Stimulated activated CD4-positive, alpha-beta T cell treated with anti-CD3 and anti-CD28 coated beads, TNF-alpha, amount 100 ng/mL, for 4 hours (primary cell): ENCODE measurements around the gene PCK1.
"Not testable (repeated sequence)": the region's sequence is repeated elsewhere in the genome, so short reads cannot be mapped to it uniquely, and the experiment has no call there.

Experiments used
- DNase-seq, 3 experiments: peaks; one replicate each; pipeline ENCODE4 v3.0.0-alpha.2; 2020; ENCODE audit warnings: low read depth in 3 of 3

PCK1 gene

GRCh38 chr20:57560554-57561355, at the start of gene PCK1:
TSS of gene PCK1 (plus strand) at chr20:57561110. CDS start at chr20:57561412, 302 bp downstream.
- DNase-seq: no peak

DNA sequence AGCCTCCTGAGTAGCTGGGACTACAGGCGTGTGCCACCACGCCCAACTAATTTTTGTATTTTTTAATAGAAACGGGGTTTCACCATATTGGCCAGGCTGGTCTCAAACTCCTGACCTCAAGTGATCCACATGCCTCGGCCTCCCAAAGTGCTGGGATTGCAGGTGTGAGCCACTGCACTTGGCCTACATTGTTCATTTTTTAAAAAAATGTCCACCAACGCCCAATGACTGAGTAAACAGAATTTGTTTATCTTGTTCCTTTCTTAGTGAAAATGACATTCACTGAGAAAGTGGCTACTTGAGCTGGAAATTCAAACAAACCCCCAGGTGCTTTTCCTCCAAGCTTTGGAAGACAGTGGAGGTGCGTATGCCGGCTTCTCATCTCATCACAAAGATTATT, 49.2 kb upstream of the PCK1 start:
- not testable (repeated sequence) for DNase-seq

DNA sequence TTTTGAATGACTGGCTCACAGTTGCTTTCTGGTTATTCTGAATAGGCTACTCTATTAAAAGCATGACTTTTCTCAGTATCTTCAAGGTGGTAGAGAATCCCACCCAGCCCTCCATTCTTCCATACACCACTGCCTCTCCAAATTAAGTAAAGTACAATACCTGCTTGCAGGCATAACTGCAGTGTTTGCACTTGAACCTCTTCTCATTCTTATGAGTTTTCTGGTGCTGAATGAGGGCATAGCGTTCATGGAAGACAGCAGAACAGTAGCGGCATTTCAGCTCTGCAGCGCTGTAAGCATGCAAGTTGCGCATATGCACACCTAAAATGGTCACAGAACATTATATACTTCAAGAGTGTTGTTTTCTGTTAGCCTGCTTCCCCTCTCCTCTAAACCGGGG, 48.5 kb upstream of the PCK1 start:
- DNase-seq: no peak

GRCh38 chr20:57513199-57513598, 47.7 kb upstream of the PCK1 start:
- DNase-seq: no peak

DNA sequence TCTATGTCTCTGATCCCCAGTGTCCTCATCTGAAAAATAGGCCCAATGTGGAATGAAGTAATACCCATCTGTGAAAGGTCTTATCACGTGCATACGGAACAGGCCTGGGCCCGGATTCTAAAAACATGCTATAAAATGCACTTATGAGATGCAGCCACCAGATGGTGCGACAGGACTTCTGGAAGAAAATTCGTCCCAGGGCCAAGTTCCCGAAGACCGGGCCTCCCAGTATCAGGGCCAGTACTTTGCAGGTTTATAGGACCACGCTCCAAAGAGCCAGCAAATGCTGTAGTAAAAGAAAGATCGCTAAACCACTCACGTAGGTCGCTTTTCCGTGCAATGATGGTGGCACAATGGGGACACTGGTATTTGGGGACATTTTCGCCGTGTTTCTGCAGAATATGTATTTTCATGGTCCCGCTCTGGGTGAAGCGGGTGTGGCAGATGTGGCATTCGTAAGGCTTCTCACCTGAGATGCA, 46.6 kb upstream of the PCK1 start:
- no peak for DNase-seq

GRCh38 chr20:57517904-57518303, 43.0 kb upstream of the PCK1 start:
- DNase-seq: no peak

- DNase-seq: no peak
These were observed 38.4 kb upstream of the PCK1 start for GRCh38 chr20:57522380-57523140.

- no peak for DNase-seq
These were observed 37.1 kb upstream of the PCK1 start for GRCh38 chr20:57523782-57524181.

GRCh38 chr20:57524511-57525176, 36.3 kb upstream of the PCK1 start, which contains the start of gene CTCFL:
TSS of gene CTCFL (minus strand) at chr20:57525140. CDS start at chr20:57524205, 935 bp downstream.
- no peak for DNase-seq

- DNase-seq: no peak
These were observed 35.4 kb upstream of the PCK1 start for GRCh38 chr20:57525328-57526086.

GRCh38 chr20:57526087-57526884, 34.6 kb upstream of the PCK1 start:
- no peak for DNase-seq

DNA sequence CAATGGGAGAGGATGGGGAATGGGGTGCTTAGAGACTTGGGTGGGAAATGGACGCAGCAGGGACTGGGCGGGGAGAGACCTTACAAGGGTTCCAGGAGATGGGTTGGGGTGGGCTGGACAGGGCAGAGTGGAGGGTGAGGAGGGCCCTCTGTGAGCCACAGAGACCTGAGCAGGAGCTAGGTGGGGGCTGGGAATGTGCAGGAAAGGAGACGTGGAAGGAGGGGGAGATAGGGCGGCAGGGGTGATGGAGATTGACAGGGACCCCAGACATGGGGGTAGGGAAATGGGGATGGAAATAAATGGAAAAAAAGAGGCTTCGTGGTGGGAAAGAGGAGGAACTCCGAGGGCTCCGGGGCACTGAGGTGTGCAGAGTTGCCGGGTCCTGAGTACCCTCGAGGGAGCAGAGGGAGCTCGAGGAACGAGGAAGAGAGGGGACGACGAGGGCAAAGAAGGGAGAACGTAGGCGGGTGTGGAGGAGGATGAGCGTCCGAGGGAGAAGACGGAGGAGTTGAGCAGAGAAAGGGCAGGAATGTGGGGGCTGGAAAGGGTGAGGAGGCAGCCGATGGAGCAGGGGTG, 33.9 kb upstream of the PCK1 start:
- no peak for DNase-seq

- DNase-seq: no peak
These were observed 33.2 kb upstream of the PCK1 start for GRCh38 chr20:57527728-57528127.

DNA sequence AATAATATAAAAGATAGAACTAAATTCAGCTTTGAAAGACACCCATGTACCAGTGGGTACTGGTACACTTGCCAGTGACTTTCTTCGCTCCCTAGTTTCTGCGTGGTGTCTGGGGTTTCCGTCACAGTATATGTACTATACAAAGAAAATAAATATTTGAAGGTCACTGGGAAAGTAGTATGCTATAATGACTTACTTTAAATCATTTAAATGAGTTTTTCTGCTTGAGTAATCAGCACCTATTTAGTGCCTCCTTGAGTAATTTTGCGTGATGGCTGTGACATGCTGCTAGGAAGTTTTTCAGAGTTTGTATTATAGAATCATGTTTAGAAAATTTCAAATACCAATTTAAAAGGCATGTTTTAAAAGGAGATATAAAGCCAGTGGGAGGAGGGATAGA, 32.8 kb upstream of the PCK1 start:
- no peak for DNase-seq

- no peak for DNase-seq
These were observed 31.7 kb upstream of the PCK1 start for GRCh38 chr20:57529160-57529585.

- DNase-seq: no peak
These were observed 31.1 kb upstream of the PCK1 start for GRCh38 chr20:57529810-57530209.

DNA sequence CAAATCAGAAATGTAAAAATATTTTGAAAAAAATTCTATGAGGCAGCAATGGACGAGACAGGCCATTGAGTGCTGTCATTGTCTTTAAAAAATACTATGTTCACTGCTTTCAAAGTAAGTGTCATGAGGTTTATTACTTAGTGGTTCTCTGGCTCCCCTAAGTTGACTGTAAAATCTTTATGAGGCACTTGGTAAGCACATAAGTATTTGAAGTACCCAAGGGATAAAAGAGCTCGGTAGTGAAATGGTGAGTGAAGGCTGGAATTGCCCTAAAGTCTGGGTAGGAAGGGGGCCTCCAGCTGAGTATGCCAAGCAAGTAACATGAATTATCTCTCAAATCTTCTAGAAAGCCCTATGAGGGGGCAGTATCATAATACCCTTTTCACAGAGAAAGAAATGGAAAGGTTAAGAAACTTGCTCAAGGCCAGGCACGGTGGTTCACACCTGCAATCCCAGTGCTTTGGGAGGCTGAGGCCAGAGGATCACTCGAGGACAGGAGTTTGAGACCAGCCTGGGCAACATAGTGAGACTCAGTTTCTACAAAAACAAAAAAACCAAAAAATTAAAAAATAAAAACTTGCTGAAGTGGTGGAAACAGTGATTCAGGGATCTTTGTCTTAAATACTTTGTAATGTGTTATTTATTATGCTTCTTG, 30.5 kb upstream of the PCK1 start:
- DNase-seq: no peak

- DNase-seq: no peak
These were observed 28.8 kb upstream of the PCK1 start for GRCh38 chr20:57532104-57532503.

- DNase-seq: no peak
These were observed 25.6 kb upstream of the PCK1 start for GRCh38 chr20:57535297-57535696.
